Activated CD8-positive, alpha-beta memory T cell treated with anti-CD3 and anti-CD28 coated beads, Interleukin-2, amount 10 ng/mL, durations not matched to agents 7 days and 5 days (primary cell): Measurements from ENCODE around the gene HSPG2. TPM values are rescaled to one million over a fixed set of nuclear protein-coding genes. Genes with fewer than 3 reads are reported as not detected.

ENCODE experiments used
- ATAC-seq: fragments of 150-1000 bp; cut with Tn5 transposase; one replicate; pipeline ENCODE4 v1.10.0; 2021; ENCODE audit warnings: moderate library complexity
- CTCF ChIA-PET: fragments of 350-600 bp; sonication (Branson Sonifier 250); formaldehyde crosslinking; loops from one replicate; lab custom pipeline; 2021; ENCODE audit warnings: antibody characterized with exemption; lab: Charles Lee
- DNase-seq: peaks from one replicate; pipeline ENCODE4 v3.0.0-alpha.2; 2020
- H3K27ac Mint-ChIP-seq: one replicate; pipeline ENCODE4 v1.8.0; 2021; ENCODE audit warnings: mild to moderate bottlenecking, mixed read lengths
- H3K27me3 Mint-ChIP-seq: one replicate; pipeline ENCODE4 v1.8.0; 2021; ENCODE audit warnings: mixed read lengths
- H3K36me3 Mint-ChIP-seq: one replicate; pipeline ENCODE4 v1.8.0; 2021; ENCODE audit warnings: mild to moderate bottlenecking, mixed read lengths
- H3K4me1 Mint-ChIP-seq: one replicate; pipeline ENCODE4 v1.8.0; 2021; ENCODE audit warnings: mixed read lengths
- H3K4me3 Mint-ChIP-seq: one replicate; pipeline ENCODE4 v1.8.0; 2021; ENCODE audit warnings: mild to moderate bottlenecking, moderate library complexity, mixed read lengths
- H3K9me3 Mint-ChIP-seq: one replicate; pipeline ENCODE4 v1.8.0; 2022; ENCODE audit warnings: low read depth, mixed read lengths
- total RNA-seq, 2 experiments: library from RNA; stranded (reverse); gene quantifications; one replicate each; pipeline ENCODE4 v1.2.3, GENCODE V29; 2021

Gene HSPG2
- total RNA-seq, 2 experiments from 2014 or later = 1.0 to 2.5 TPM

- CTCF ChIA-PET = no interaction called here
- no peak for ATAC-seq
- H3K27ac Mint-ChIP-seq = no peak overlapping the region
- H3K4me1 Mint-ChIP-seq = peaks cover 3% of the 10 kb centered on the region
- H3K27me3 Mint-ChIP-seq = no peaks in the 10 kb centered on the region
- no peaks in the 10 kb centered on the region for H3K9me3 Mint-ChIP-seq
- H3K36me3 Mint-ChIP-seq = no peaks in the 10 kb centered on the region
- no peak for DNase-seq
- H3K4me3 Mint-ChIP-seq = no peak overlapping the region
These were observed 37.1 kb downstream of the HSPG2 start for GRCh38 chr1:21899987-21900386.

- CTCF ChIA-PET = no interaction called here
- Mint-ChIP-seq H3K4me3 (no peak overlapping the region), H3K4me1 (no peaks in the 10 kb centered on the region), H3K27ac (no peak overlapping the region), H3K27me3 (no peaks in the 10 kb centered on the region), H3K9me3 (no peaks in the 10 kb centered on the region), H3K36me3 (no peaks in the 10 kb centered on the region)
- ATAC-seq (no peak), DNase-seq (no peak)
These were observed 37.8 kb downstream of the HSPG2 start for GRCh38 chr1:21899267-21899810.

GRCh38 chr1:21898326-21899200, 38.5 kb downstream of the HSPG2 start:
- Mint-ChIP-seq H3K9me3 (no peaks in the 10 kb centered on the region), H3K27ac (no peak overlapping the region), H3K36me3 (no peaks in the 10 kb centered on the region), H3K27me3 (no peaks in the 10 kb centered on the region), H3K4me1 (no peaks in the 10 kb centered on the region), H3K4me3 (no peak overlapping the region)
- no peak for DNase-seq
- no peak for ATAC-seq
- CTCF ChIA-PET = no interaction called here

- Mint-ChIP-seq H3K4me1 (no peaks in the 10 kb centered on the region), H3K27me3 (no peaks in the 10 kb centered on the region), H3K36me3 (no peaks in the 10 kb centered on the region), H3K9me3 (no peaks in the 10 kb centered on the region), H3K4me3 (no peak overlapping the region), H3K27ac (no peak overlapping the region)
- DNase-seq (no peak), ATAC-seq (no peak)
- CTCF ChIA-PET = no interaction called here
These were observed 39.3 kb downstream of the HSPG2 start for GRCh38 chr1:21897844-21898243.

GRCh38 chr1:21896652-21897532, 40.2 kb downstream of the HSPG2 start:
- H3K36me3 Mint-ChIP-seq = no peaks in the 10 kb centered on the region
- no peak overlapping the region for H3K27ac Mint-ChIP-seq
- H3K9me3 Mint-ChIP-seq = no peaks in the 10 kb centered on the region
- DNase-seq = no peak
- H3K4me1 Mint-ChIP-seq = no peaks in the 10 kb centered on the region
- CTCF ChIA-PET = no interaction called here
- no peaks in the 10 kb centered on the region for H3K27me3 Mint-ChIP-seq
- ATAC-seq = no peak
- H3K4me3 Mint-ChIP-seq = no peak overlapping the region

- Mint-ChIP-seq H3K27me3 (no peaks in the 10 kb centered on the region), H3K27ac (no peak overlapping the region), H3K4me1 (no peaks in the 10 kb centered on the region), H3K9me3 (no peaks in the 10 kb centered on the region), H3K36me3 (no peaks in the 10 kb centered on the region), H3K4me3 (no peak overlapping the region)
- no peak for ATAC-seq
- no peak for DNase-seq
- CTCF ChIA-PET = no interaction called here
These were observed 41.1 kb downstream of the HSPG2 start for GRCh38 chr1:21896026-21896425.

- Mint-ChIP-seq H3K9me3 (no peaks in the 10 kb centered on the region), H3K4me3 (no peak overlapping the region), H3K36me3 (no peaks in the 10 kb centered on the region), H3K4me1 (no peaks in the 10 kb centered on the region), H3K27me3 (no peaks in the 10 kb centered on the region), H3K27ac (no peak overlapping the region)
- no peak for ATAC-seq
- CTCF ChIA-PET = no interaction called here
- no peak for DNase-seq
These were observed 42.9 kb downstream of the HSPG2 start for GRCh38 chr1:21894034-21894881.

GRCh38 chr1:21893046-21893805, 43.9 kb downstream of the HSPG2 start:
- H3K9me3 Mint-ChIP-seq = no peaks in the 10 kb centered on the region
- CTCF ChIA-PET = no interaction called here
- no peak overlapping the region for H3K27ac Mint-ChIP-seq
- no peaks in the 10 kb centered on the region for H3K27me3 Mint-ChIP-seq
- H3K36me3 Mint-ChIP-seq = no peaks in the 10 kb centered on the region
- ATAC-seq (no peak), DNase-seq (no peak)
- H3K4me1 Mint-ChIP-seq = no peaks in the 10 kb centered on the region
- H3K4me3 Mint-ChIP-seq = no peak overlapping the region

- no peak for DNase-seq
- CTCF ChIA-PET = interaction anchor here (0.6 kb wide), 1 partner anchor 10 kb away, joined by 3 read pairs; no protein-coding TSS in a partner anchor
- H3K27ac Mint-ChIP-seq = no peak overlapping the region
- no peaks in the 10 kb centered on the region for H3K27me3 Mint-ChIP-seq
- ATAC-seq = no peak
- no peaks in the 10 kb centered on the region for H3K4me1 Mint-ChIP-seq
- H3K9me3 Mint-ChIP-seq = no peaks in the 10 kb centered on the region
- no peak overlapping the region for H3K4me3 Mint-ChIP-seq
- H3K36me3 Mint-ChIP-seq = no peaks in the 10 kb centered on the region
These were observed 45.3 kb downstream of the HSPG2 start for GRCh38 chr1:21891621-21892479.

- ATAC-seq (no peak), DNase-seq (no peak)
- Mint-ChIP-seq H3K9me3 (no peaks in the 10 kb centered on the region), H3K4me3 (no peak overlapping the region), H3K27ac (no peak overlapping the region), H3K36me3 (no peaks in the 10 kb centered on the region), H3K27me3 (no peaks in the 10 kb centered on the region), H3K4me1 (no peaks in the 10 kb centered on the region)
- CTCF ChIA-PET = no interaction called here
These were observed 46.0 kb downstream of the HSPG2 start for GRCh38 chr1:21891081-21891480.

- Mint-ChIP-seq H3K36me3 (no peaks in the 10 kb centered on the region), H3K9me3 (no peaks in the 10 kb centered on the region), H3K27me3 (peaks cover 2% of the 10 kb centered on the region), H3K4me1 (no peaks in the 10 kb centered on the region), H3K27ac (no peak overlapping the region), H3K4me3 (no peak overlapping the region)
- CTCF ChIA-PET = no interaction called here
- DNase-seq (no peak), ATAC-seq (no peak)
These were observed 48.6 kb downstream of the HSPG2 start for GRCh38 chr1:21888500-21888899.

- H3K27ac Mint-ChIP-seq = no peak overlapping the region
- H3K9me3 Mint-ChIP-seq = no peaks in the 10 kb centered on the region
- DNase-seq (no peak), ATAC-seq (no peak)
- H3K4me1 Mint-ChIP-seq = no peaks in the 10 kb centered on the region
- peaks cover 3% of the 10 kb centered on the region for H3K27me3 Mint-ChIP-seq
- no peaks in the 10 kb centered on the region for H3K36me3 Mint-ChIP-seq
- CTCF ChIA-PET = no interaction called here
- no peak overlapping the region for H3K4me3 Mint-ChIP-seq
These were observed 49.3 kb downstream of the HSPG2 start for GRCh38 chr1:21887796-21888195.
